Activated CD4-positive, alpha-beta T cell treated with anti-CD3 and anti-CD28 coated beads, Interleukin-2, amount 50 U/mL, for 16 hours (primary cell): Measurements from ENCODE around the gene SUGCT.

Experiments used
- DNase-seq: peaks from one replicate; pipeline ENCODE4 v3.0.0-alpha.2; 2020

SUGCT gene

GRCh38 chr7:40800771-40801170, 666.0 kb downstream of the SUGCT start:
- no peak for DNase-seq

DNA sequence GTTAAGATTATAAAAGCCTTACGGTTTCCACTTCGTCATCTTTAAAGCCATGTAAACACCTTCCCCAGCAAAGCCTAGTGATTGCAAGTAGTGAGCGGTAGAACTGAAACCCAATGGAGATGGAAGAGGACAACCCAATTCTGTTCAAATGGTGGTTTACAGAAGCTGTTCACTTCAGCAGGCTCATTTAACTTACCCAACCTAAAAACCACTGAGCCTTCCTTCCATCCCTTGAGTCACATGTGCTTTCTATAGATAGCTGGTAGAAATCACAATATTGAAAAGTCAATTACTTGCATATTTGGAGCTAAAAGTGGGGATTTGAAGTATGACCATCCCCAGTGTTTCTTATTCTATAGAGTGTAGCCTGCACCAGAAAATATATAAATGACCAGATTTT, 667.7 kb downstream of the SUGCT start:
- no peak for DNase-seq

GRCh38 chr7:40804477-40805215, 669.8 kb downstream of the SUGCT start:
- DNase-seq: no peak

- DNase-seq: no peak
These were observed 670.6 kb downstream of the SUGCT start for GRCh38 chr7:40805361-40805760.

DNA sequence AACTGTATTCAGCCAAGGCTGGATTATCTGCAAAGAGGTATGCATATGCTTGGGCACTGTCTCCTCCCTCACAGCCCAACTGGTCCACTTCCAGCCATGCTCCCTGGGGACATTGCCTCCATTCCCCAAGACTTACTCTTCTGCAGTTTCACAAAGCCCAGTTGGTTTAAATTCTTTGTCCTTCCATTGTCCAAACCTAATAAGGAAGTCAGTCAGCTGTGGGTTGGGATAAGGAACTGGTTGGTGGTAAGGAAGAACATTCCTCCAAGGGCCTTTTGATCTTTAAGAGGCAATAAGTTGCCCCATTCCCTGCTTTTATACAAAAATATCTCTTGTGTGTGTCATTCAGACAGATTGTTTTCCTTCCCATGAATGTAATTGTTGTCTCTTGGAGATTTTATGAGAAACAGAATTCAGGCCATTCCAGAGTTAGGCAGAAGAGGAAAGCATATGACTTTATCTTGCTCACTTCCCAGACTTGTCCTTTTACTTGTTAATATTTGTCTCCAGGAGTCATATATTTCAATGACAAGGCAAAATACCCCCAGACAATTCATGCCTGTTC, 673.7 kb downstream of the SUGCT start:
- no peak for DNase-seq

- DNase-seq: no peak
These were observed 675.5 kb downstream of the SUGCT start for GRCh38 chr7:40810274-40810673.

DNA sequence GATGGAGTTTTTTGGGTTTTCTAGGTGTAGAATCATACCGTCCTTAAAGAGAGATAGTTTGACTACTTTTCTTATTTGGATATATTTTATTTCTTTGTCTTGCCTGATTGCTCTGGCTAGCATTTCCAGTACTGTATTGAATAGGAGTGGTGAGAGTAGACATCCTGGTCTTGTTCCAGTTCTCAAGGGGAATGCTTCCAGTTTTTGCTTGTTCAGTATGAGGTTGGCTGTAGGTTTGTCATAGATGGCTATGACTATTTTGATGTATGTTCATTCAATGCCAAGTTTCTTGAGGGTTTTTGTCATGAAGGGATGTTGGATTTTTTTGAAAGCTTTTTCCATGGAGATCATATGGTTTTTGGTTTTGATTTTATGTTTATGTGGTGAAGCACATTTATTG, 676.9 kb downstream of the SUGCT start:
- no peak for DNase-seq

DNA sequence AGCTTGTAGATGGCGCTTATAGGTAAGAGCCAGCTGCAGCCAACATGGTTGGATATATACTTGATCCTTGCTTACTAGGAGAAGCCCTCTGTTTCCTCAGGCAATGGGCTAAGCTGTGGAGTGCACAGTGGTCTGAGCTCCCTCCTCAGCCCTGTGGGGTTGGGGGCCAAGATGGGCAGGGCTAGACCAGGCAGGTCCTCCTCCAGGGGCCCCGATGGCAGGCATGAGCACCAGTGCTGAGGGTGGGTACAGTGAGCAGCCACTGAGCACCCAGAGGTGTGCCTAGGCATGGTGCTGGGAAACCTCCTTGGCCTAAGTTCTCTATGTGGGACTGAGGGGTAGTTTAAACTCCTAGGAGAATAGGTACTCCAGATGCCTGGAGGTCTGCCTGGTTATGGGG, 680.2 kb downstream of the SUGCT start:
- no peak for DNase-seq

GRCh38 chr7:40815512-40815911, 680.7 kb downstream of the SUGCT start:
- no peak for DNase-seq

- DNase-seq: no peak
These were observed 688.1 kb downstream of the SUGCT start for GRCh38 chr7:40822861-40823260.

- DNase-seq: no peak
These were observed 689.7 kb downstream of the SUGCT start for GRCh38 chr7:40824461-40824860.

- DNase-seq: no peak
These were observed 691.8 kb downstream of the SUGCT start for GRCh38 chr7:40826411-40827221.

GRCh38 chr7:40827222-40828085, 692.6 kb downstream of the SUGCT start:
- DNase-seq: no peak

- DNase-seq: no peak
These were observed 694.1 kb downstream of the SUGCT start for GRCh38 chr7:40828686-40829600.

- DNase-seq: no peak
These were observed 698.5 kb downstream of the SUGCT start for GRCh38 chr7:40833191-40833887.

DNA sequence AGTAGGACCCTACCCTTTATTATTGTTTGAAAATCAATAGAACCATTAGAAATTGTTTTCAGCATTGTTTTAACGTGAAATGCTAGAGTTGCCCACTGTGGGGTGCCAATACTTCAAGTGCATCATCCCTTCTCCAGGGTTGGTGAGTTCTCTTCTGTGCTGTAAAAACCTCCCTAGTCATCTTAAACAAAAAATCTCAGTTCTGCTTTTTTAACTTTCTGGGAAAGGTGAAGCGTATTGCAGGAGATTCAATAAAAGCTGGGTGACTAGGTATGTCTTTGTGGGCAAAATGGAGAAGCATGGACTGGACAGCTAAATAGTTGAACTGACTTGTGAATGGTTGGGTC, 699.1 kb downstream of the SUGCT start:
- DNase-seq: no peak

DNA sequence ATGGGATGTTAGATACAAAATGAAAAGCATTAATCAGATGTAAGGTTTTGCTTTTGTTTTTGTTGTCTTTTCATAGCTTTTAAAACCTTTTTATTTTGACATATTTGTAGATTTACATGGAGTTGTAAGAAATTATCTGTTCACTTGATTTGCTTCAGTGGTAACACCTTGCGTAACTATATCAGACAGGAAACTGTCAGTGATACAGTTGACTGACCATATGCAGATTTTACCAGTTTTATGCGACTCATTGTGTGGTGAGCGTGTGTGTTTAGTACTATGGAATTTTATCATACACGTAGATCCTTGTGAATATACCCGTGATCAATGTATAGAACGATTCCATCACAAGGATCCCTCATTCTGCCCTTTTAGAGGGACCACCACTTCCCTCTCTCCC, 701.4 kb downstream of the SUGCT start:
- DNase-seq: no peak

GRCh38 chr7:40839881-40840280, 705.1 kb downstream of the SUGCT start:
- DNase-seq: no peak

DNA sequence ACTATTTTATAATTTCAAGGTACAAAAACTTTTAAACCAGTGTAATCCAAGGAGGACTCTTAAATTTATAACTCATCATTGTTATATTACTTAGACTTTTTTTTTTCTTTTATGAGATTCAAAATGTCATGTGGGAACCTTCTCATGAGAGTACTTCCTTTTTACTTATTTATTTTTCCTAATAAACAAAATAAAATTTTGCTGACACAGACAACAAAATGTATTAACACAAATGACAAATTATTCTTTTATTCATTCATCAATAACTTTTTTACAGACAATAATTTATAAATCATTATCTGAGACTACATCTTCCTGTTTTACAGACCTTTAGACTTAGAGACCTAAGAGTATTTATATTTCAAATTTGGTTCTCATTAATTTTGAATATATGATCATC, 706.2 kb downstream of the SUGCT start:
- DNase-seq: no peak

GRCh38 chr7:40842641-40843040, 707.8 kb downstream of the SUGCT start:
- no peak for DNase-seq

DNA sequence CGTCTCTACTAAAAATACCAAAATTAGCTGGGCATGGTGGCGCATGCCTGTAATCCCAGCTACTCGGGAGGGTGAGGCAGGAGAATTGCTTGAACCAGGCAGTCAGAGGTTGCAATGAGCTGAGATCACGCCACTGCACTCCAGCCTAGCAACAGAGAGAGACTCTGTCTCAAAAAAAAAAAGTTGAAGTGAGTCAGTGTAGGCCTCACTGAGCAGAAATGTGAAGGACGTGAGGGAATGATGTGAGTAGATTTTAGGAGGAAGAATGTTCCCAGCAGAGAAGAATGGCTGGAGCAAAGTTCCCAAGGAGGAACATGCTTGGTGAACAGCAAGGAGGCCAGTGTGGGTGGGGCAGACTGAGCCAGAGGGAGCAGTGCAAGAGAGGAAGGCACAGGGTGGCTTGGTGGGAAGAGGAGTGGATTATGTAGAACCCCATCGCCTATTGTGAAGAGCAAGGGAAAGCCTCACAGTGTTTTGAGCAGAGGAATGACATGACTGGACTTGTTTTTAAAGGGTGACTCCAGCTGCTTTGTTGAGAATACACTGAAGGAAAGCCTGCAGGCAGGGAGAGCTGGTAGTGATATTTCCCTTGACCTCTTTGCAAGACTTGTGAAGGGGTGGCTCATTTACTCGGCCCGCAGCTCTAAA, 708.7 kb downstream of the SUGCT start:
- no peak for DNase-seq
